HG03432 (cell line): ENCODE measurements around the gene GRIA3.
"Not testable (repeated sequence)": the region's sequence is repeated elsewhere in the genome, so short reads cannot be mapped to it uniquely, and the experiment has no call there.

Source experiments
- ATAC-seq: cut with Tn5 transposase; IDR thresholded peaks from one replicate; pipeline ENCODE4 v1.9.1; 2021; ENCODE audit warnings: mild to moderate bottlenecking, moderate library complexity; ENCODE audit not compliant: unreplicated experiment

GRIA3 gene

GRCh38 chrX:123267220-123267619 is 83.1 kb downstream of the GRIA3 start:
- ATAC-seq: no peak

- ATAC-seq: no peak
Measured at GRCh38 chrX:123271902-123272301, 87.8 kb downstream of the GRIA3 start.

GRCh38 chrX:123272630-123273029 is 88.6 kb downstream of the GRIA3 start:
- no peak for ATAC-seq

- no peak for ATAC-seq
Measured at GRCh38 chrX:123274796-123275195, 90.7 kb downstream of the GRIA3 start.

GRCh38 chrX:123277347-123277746 is 93.3 kb downstream of the GRIA3 start:
- no peak for ATAC-seq

- no peak for ATAC-seq
Measured at GRCh38 chrX:123277821-123278220, 93.7 kb downstream of the GRIA3 start.

- ATAC-seq: no peak
Measured at GRCh38 chrX:123282241-123282640, 98.2 kb downstream of the GRIA3 start.

- ATAC-seq: not testable (repeated sequence)
Measured at GRCh38 chrX:123283407-123283806, 99.3 kb downstream of the GRIA3 start.

GRCh38 chrX:123291623-123292022 is 107.5 kb downstream of the GRIA3 start:
- ATAC-seq: no peak

GRCh38 chrX:123298026-123298425 is 113.9 kb downstream of the GRIA3 start:
- ATAC-seq: no peak

- no peak for ATAC-seq
Measured at GRCh38 chrX:123303429-123303828, 119.4 kb downstream of the GRIA3 start.

GRCh38 chrX:123308658-123309057 is 124.6 kb downstream of the GRIA3 start:
- ATAC-seq: no peak

GRCh38 chrX:123310112-123310511 is 126.0 kb downstream of the GRIA3 start:
- ATAC-seq: no peak

- ATAC-seq: no peak
Measured at GRCh38 chrX:123311486-123311885, 127.4 kb downstream of the GRIA3 start.

- ATAC-seq: no peak
Measured at GRCh38 chrX:123313486-123313885, 129.4 kb downstream of the GRIA3 start.

- ATAC-seq: no peak
Measured at GRCh38 chrX:123320622-123321021, 136.5 kb downstream of the GRIA3 start.

GRCh38 chrX:123322536-123322935 is 138.5 kb downstream of the GRIA3 start:
- ATAC-seq: no peak

- no peak for ATAC-seq
Measured at GRCh38 chrX:123324625-123325024, 140.5 kb downstream of the GRIA3 start.

- ATAC-seq: peak; percentile 95
Measured at GRCh38 chrX:123330229-123330942, 146.3 kb downstream of the GRIA3 start.

- ATAC-seq: no peak
Measured at GRCh38 chrX:123331349-123331748, 147.3 kb downstream of the GRIA3 start.

GRCh38 chrX:123331859-123332258 is 147.8 kb downstream of the GRIA3 start:
- peak; percentile 42 for ATAC-seq

GRCh38 chrX:123336666-123337065 is 152.6 kb downstream of the GRIA3 start:
- ATAC-seq: no peak
